ENCODE measurements around the gene SLC19A1.
"Not testable (repeated sequence)": the region's sequence is repeated elsewhere in the genome, so short reads cannot be mapped to it uniquely, and the experiment has no call there.

The SLC19A1 gene

GRCh38 chr21:45576838-45577737, 34.8 kb upstream of the SLC19A1 start:
- DNase-seq, result no peak

- no peak for DNase-seq
Observed at GRCh38 chr21:45575993-45576837, 34.0 kb upstream of the SLC19A1 start.

- DNase-seq, result no peak
Observed at GRCh38 chr21:45575304-45575992, 33.2 kb upstream of the SLC19A1 start.

GRCh38 chr21:45574691-45575090, 32.5 kb upstream of the SLC19A1 start:
- DNase-seq, result no peak

GRCh38 chr21:45574081-45574501, 31.9 kb upstream of the SLC19A1 start:
- DNase-seq, result no peak

- no peak for DNase-seq
Observed at GRCh38 chr21:45573452-45574035, 31.3 kb upstream of the SLC19A1 start.

- no peak for DNase-seq
Observed at GRCh38 chr21:45572783-45573451, 30.7 kb upstream of the SLC19A1 start.

- no peak for DNase-seq
Observed at GRCh38 chr21:45572231-45572630, 30.0 kb upstream of the SLC19A1 start.

- no peak for DNase-seq
Observed at GRCh38 chr21:45571641-45572040, 29.4 kb upstream of the SLC19A1 start.

GRCh38 chr21:45570826-45571601, 28.8 kb upstream of the SLC19A1 start:
- DNase-seq, result peak; percentile 82

GRCh38 chr21:45570071-45570470, 27.8 kb upstream of the SLC19A1 start:
- no peak for DNase-seq

GRCh38 chr21:45568383-45568782, 26.1 kb upstream of the SLC19A1 start:
- no peak for DNase-seq

GRCh38 chr21:45564137-45564536, 21.9 kb upstream of the SLC19A1 start:
- not testable (repeated sequence) for DNase-seq

- DNase-seq, result no peak
Observed at GRCh38 chr21:45562965-45563364, 20.7 kb upstream of the SLC19A1 start.

- peak; percentile 9 for DNase-seq
Observed at GRCh38 chr21:45562402-45562801, 20.2 kb upstream of the SLC19A1 start.

GRCh38 chr21:45561241-45561640, 19.0 kb upstream of the SLC19A1 start:
- not testable (repeated sequence) for DNase-seq

- no peak for DNase-seq
Observed at GRCh38 chr21:45560106-45561021, 18.1 kb upstream of the SLC19A1 start.

GRCh38 chr21:45559216-45560105, 17.2 kb upstream of the SLC19A1 start:
- no peak for DNase-seq

All from HCEC 1CT (cell line).